HEK293 (cell line): ENCODE data around the gene HOXA6.
A peak's percentile ranks its signal among the peaks of the same experiment; 100 is the strongest.

ENCODE experiments used
- EGR2 ChIP-seq: fragments of 450-650 bp; formaldehyde crosslinking; IDR thresholded peaks from 2 replicates; pipeline ENCODE4 v1.5.1; 2016; ENCODE audit warnings: low read depth, missing biosample characterization, missing genetic modification characterization
- GLIS1 ChIP-seq: fragments of 450-650 bp; formaldehyde crosslinking; IDR thresholded peaks from 2 replicates; pipeline ENCODE4 v1.5.1; 2016; ENCODE audit warnings: missing biosample characterization, missing genetic modification characterization
- GLIS2 ChIP-seq: fragments of 450-650 bp; formaldehyde crosslinking; IDR thresholded peaks from 2 replicates; pipeline ENCODE4 v1.5.1; 2016; ENCODE audit warnings: missing biosample characterization, missing genetic modification characterization
- KLF16 ChIP-seq: fragments of 450-650 bp; formaldehyde crosslinking; IDR thresholded peaks from 2 replicates; pipeline ENCODE4 v1.5.1; 2017; ENCODE audit warnings: missing biosample characterization, missing genetic modification characterization
- OSR2 ChIP-seq: fragments of 450-650 bp; formaldehyde crosslinking; IDR thresholded peaks from 2 replicates; pipeline ENCODE4 v1.5.1; 2016; ENCODE audit warnings: missing biosample characterization, missing genetic modification characterization
- TRIM28 ChIP-seq: IDR thresholded peaks from 2 replicates; pipeline ENCODE4 v1.6.1; 2011; ENCODE audit warnings: low read length, control low read depth, borderline replicate concordance
- ZFHX2 ChIP-seq: fragments of 450-650 bp; formaldehyde crosslinking; conservative IDR thresholded peaks from 2 replicates; pipeline ENCODE4 v1.5.1; 2016; ENCODE audit warnings: missing biosample characterization, missing genetic modification characterization
- ZFP37 ChIP-seq: fragments of 450-650 bp; formaldehyde crosslinking; IDR thresholded peaks from 2 replicates; pipeline ENCODE4 v1.5.1; 2016; ENCODE audit warnings: missing biosample characterization, missing genetic modification characterization
- ZFP69B ChIP-seq: fragments of 450-650 bp; formaldehyde crosslinking; IDR thresholded peaks from 2 replicates; pipeline ENCODE4 v1.5.1; 2016; ENCODE audit warnings: missing biosample characterization, missing genetic modification characterization
- ZNF416 ChIP-seq: fragments of 450-650 bp; formaldehyde crosslinking; IDR thresholded peaks from 2 replicates; pipeline ENCODE4 v1.5.1; 2016; ENCODE audit warnings: missing biosample characterization, missing genetic modification characterization
- ZNF433 ChIP-seq: fragments of 450-650 bp; formaldehyde crosslinking; IDR thresholded peaks from 2 replicates; pipeline ENCODE4 v1.5.1; 2016; ENCODE audit warnings: missing biosample characterization, missing genetic modification characterization, low read depth
- ZNF529 ChIP-seq: fragments of 450-650 bp; formaldehyde crosslinking; IDR thresholded peaks from 2 replicates; pipeline ENCODE4 v1.5.1; 2017; ENCODE audit warnings: missing genetic modification characterization, missing biosample characterization; ENCODE audit not compliant: insufficient replicate concordance
- ZNF561 ChIP-seq: fragments of 450-650 bp; IDR thresholded peaks from 2 replicates; pipeline ENCODE4 v1.5.1; 2018; ENCODE audit warnings: missing biosample characterization, missing genetic modification characterization, borderline replicate concordance
- ZNF610 ChIP-seq: fragments of 450-650 bp; formaldehyde crosslinking; IDR thresholded peaks from 2 replicates; pipeline ENCODE4 v1.5.1; 2016; ENCODE audit warnings: missing biosample characterization, missing genetic modification characterization, borderline replicate concordance
- ZNF621 ChIP-seq: fragments of 450-650 bp; formaldehyde crosslinking; IDR thresholded peaks from 2 replicates; pipeline ENCODE4 v1.5.1; 2017; ENCODE audit warnings: missing biosample characterization, missing genetic modification characterization
- ZNF624 ChIP-seq: fragments of 450-650 bp; formaldehyde crosslinking; IDR thresholded peaks from 2 replicates; pipeline ENCODE4 v1.5.1; 2017; ENCODE audit warnings: missing biosample characterization, missing genetic modification characterization
- ZNF629 ChIP-seq: fragments of 450-650 bp; formaldehyde crosslinking; IDR thresholded peaks from 2 replicates; pipeline ENCODE4 v1.5.1; 2017; ENCODE audit warnings: missing biosample characterization, missing genetic modification characterization
- ZNF747 ChIP-seq: fragments of 450-650 bp; formaldehyde crosslinking; IDR thresholded peaks from 2 replicates; pipeline ENCODE4 v1.5.1; 2016; ENCODE audit warnings: missing biosample characterization, missing genetic modification characterization
- ZNF791 ChIP-seq: fragments of 450-650 bp; formaldehyde crosslinking; IDR thresholded peaks from 2 replicates; pipeline ENCODE4 v1.5.1; 2016; ENCODE audit warnings: missing biosample characterization, missing genetic modification characterization
- ZNF843 ChIP-seq: fragments of 450-650 bp; formaldehyde crosslinking; IDR thresholded peaks from 2 replicates; pipeline ENCODE4 v1.5.1; 2016; ENCODE audit warnings: missing biosample characterization, missing genetic modification characterization
- TF ChIP-seq, protein P1 (sequence below): fragments of 450-650 bp; formaldehyde crosslinking; IDR thresholded peaks from 2 replicates; pipeline ENCODE4 v1.5.1; 2016; ENCODE audit warnings: missing biosample characterization, missing genetic modification characterization
- TF ChIP-seq, protein P2 (sequence below): fragments of 450-650 bp; formaldehyde crosslinking; IDR thresholded peaks from 2 replicates; pipeline ENCODE4 v1.5.1; 2016; ENCODE audit warnings: missing biosample characterization, missing genetic modification characterization
- TF ChIP-seq, protein P3 (sequence below): fragments of 450-650 bp; IDR thresholded peaks from 2 replicates; pipeline ENCODE4 v1.5.1; 2018; ENCODE audit warnings: missing biosample characterization, mild to moderate bottlenecking, missing genetic modification characterization
- TF ChIP-seq, protein P4 (sequence below): fragments of 450-650 bp; formaldehyde crosslinking; IDR thresholded peaks from 2 replicates; pipeline ENCODE4 v1.5.1; 2016; ENCODE audit warnings: missing biosample characterization, missing genetic modification characterization
- TF ChIP-seq, protein P5 (sequence below): fragments of 450-650 bp; formaldehyde crosslinking; IDR thresholded peaks from 2 replicates; pipeline ENCODE4 v1.5.1; 2016; ENCODE audit warnings: missing biosample characterization, missing genetic modification characterization
- TF ChIP-seq, protein P6 (sequence below): fragments of 450-650 bp; formaldehyde crosslinking; IDR thresholded peaks from 2 replicates; pipeline ENCODE4 v1.5.1; 2017; ENCODE audit warnings: missing biosample characterization, missing genetic modification characterization
- TF ChIP-seq, protein P7 (sequence below): fragments of 450-650 bp; formaldehyde crosslinking; IDR thresholded peaks from 2 replicates; pipeline ENCODE4 v1.5.1; 2016; ENCODE audit warnings: missing biosample characterization, missing genetic modification characterization

HOXA6 gene

DNA sequence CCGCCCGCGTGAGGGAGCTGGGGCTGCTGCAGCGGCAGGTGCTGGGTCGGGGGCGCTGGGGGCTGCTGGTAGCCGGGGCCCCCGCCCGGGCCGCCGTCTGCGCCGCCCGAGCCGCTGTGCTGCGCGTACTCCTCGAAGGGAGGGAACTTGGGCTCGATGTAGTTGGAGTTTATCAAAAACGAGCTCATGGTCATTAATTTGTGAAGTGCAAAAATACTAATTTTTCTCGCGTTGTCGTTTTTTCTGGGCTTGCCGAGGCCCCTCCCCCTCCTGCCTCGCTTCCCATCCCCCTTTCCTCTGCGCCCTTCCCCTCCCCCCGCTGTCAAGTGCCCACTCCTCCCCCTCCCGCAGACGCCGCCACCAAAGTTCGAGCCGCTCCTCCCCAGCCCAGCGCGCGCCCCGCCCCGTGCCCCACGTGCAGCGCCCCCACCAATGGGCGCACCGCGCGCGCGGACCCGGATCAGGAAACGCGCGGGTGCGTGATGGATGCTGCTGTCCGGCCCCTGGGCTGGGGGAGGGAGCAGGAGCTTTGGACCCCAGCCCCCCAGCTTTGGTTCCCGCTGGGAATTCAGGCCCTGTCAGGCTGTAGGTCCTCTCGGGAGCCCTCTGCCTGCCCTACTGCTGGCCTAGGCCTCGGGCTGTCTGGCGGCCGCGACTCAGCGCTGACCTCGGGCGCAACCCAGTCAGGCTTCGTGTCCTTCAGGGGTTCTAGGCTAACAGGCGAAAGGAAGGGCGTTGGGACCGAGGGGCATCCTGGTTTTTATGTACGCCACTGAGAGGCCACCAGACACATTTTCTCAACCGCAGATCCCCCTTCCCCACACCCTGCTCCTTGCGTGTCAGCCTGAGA is 16.8 kb downstream of the HOXA6 start, which contains the start of gene HOXA4 (continued):
- no peak for TF ChIP-seq ZNF529
- no peak for TF ChIP-seq KLF16 (tag by site-specific recombination)
- peak; percentile 35 for TF ChIP-seq GLIS1
- TF ChIP-seq ZNF610 (tag by site-specific recombination) = 0 out of 2 replicates have a peak, but pooled peaks have one; percentile 68
- TF ChIP-seq, protein P1, sequence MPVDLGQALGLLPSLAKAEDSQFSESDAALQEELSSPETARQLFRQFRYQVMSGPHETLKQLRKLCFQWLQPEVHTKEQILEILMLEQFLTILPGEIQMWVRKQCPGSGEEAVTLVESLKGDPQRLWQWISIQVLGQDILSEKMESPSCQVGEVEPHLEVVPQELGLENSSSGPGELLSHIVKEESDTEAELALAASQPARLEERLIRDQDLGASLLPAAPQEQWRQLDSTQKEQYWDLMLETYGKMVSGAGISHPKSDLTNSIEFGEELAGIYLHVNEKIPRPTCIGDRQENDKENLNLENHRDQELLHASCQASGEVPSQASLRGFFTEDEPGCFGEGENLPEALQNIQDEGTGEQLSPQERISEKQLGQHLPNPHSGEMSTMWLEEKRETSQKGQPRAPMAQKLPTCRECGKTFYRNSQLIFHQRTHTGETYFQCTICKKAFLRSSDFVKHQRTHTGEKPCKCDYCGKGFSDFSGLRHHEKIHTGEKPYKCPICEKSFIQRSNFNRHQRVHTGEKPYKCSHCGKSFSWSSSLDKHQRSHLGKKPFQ (tag by site-specific recombination) = 0 out of 2 replicates have a peak, but pooled peaks have one; percentile 38
- peak; percentile 75; the same call in 1 of the 2 replicates for TF ChIP-seq ZFP37 (tag by site-specific recombination)
- TF ChIP-seq ZNF624 (tag by site-specific recombination) = no peak
- TF ChIP-seq, protein P2, sequence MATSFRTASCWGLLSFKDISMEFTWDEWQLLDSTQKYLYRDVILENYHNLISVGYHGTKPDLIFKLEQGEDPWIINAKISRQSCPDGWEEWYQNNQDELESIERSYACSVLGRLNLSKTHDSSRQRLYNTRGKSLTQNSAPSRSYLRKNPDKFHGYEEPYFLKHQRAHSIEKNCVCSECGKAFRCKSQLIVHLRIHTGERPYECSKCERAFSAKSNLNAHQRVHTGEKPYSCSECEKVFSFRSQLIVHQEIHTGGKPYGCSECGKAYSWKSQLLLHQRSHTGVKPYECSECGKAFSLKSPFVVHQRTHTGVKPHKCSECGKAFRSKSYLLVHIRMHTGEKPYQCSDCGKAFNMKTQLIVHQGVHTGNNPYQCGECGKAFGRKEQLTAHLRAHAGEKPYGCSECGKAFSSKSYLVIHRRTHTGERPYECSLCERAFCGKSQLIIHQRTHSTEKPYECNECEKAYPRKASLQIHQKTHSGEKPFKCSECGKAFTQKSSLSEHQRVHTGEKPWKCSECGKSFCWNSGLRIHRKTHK (tag by site-specific recombination) = no peak
- TF ChIP-seq ZNF621 (tag by site-specific recombination) = no peak
- TF ChIP-seq ZNF433 (tag by site-specific recombination) = no peak
- TF ChIP-seq ZFP69B (tag by site-specific recombination) = no peak
- TF ChIP-seq, protein P3, sequence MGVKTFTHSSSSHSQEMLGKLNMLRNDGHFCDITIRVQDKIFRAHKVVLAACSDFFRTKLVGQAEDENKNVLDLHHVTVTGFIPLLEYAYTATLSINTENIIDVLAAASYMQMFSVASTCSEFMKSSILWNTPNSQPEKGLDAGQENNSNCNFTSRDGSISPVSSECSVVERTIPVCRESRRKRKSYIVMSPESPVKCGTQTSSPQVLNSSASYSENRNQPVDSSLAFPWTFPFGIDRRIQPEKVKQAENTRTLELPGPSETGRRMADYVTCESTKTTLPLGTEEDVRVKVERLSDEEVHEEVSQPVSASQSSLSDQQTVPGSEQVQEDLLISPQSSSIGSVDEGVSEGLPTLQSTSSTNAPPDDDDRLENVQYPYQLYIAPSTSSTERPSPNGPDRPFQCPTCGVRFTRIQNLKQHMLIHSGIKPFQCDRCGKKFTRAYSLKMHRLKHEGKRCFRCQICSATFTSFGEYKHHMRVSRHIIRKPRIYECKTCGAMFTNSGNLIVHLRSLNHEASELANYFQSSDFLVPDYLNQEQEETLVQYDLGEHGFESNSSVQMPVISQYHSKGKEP = no peak
- peak; percentile 63 for TF ChIP-seq ZNF629 (tag by site-specific recombination)
- peak; percentile 35; the same call in 1 of the 2 replicates for TF ChIP-seq ZFHX2
- TF ChIP-seq, protein P4, sequence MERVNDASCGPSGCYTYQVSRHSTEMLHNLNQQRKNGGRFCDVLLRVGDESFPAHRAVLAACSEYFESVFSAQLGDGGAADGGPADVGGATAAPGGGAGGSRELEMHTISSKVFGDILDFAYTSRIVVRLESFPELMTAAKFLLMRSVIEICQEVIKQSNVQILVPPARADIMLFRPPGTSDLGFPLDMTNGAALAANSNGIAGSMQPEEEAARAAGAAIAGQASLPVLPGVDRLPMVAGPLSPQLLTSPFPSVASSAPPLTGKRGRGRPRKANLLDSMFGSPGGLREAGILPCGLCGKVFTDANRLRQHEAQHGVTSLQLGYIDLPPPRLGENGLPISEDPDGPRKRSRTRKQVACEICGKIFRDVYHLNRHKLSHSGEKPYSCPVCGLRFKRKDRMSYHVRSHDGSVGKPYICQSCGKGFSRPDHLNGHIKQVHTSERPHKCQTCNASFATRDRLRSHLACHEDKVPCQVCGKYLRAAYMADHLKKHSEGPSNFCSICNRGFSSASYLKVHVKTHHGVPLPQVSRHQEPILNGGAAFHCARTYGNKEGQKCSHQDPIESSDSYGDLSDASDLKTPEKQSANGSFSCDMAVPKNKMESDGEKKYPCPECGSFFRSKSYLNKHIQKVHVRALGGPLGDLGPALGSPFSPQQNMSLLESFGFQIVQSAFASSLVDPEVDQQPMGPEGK (tag by site-specific recombination) = peak; percentile 98
- TF ChIP-seq ZNF791 (tag by site-specific recombination) = no peak
- TF ChIP-seq ZNF416 (tag by site-specific recombination) = no peak
- TF ChIP-seq, protein P5, sequence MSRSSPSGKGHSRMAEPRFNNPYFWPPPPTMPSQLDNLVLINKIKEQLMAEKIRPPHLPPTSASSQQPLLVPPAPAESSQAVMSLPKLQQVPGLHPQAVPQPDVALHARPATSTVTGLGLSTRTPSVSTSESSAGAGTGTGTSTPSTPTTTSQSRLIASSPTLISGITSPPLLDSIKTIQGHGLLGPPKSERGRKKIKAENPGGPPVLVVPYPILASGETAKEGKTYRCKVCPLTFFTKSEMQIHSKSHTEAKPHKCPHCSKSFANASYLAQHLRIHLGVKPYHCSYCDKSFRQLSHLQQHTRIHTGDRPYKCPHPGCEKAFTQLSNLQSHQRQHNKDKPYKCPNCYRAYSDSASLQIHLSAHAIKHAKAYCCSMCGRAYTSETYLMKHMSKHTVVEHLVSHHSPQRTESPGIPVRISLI (tag by site-specific recombination) = no peak
- TF ChIP-seq, protein P6, sequence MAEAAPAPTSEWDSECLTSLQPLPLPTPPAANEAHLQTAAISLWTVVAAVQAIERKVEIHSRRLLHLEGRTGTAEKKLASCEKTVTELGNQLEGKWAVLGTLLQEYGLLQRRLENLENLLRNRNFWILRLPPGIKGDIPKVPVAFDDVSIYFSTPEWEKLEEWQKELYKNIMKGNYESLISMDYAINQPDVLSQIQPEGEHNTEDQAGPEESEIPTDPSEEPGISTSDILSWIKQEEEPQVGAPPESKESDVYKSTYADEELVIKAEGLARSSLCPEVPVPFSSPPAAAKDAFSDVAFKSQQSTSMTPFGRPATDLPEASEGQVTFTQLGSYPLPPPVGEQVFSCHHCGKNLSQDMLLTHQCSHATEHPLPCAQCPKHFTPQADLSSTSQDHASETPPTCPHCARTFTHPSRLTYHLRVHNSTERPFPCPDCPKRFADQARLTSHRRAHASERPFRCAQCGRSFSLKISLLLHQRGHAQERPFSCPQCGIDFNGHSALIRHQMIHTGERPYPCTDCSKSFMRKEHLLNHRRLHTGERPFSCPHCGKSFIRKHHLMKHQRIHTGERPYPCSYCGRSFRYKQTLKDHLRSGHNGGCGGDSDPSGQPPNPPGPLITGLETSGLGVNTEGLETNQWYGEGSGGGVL (tag by site-specific recombination) = peak; percentile 81
- TF ChIP-seq TRIM28 = no peak
- TF ChIP-seq OSR2 (tag by site-specific recombination) = peak; percentile 70
- TF ChIP-seq ZNF561 (tag by site-specific recombination) = no peak
- TF ChIP-seq GLIS2 (tag by site-specific recombination) = peak; percentile 94
- peak; percentile 52 for TF ChIP-seq ZNF843 (tag by site-specific recombination)
- no peak for TF ChIP-seq ZNF747 (tag by site-specific recombination)
- TF ChIP-seq, protein P7, sequence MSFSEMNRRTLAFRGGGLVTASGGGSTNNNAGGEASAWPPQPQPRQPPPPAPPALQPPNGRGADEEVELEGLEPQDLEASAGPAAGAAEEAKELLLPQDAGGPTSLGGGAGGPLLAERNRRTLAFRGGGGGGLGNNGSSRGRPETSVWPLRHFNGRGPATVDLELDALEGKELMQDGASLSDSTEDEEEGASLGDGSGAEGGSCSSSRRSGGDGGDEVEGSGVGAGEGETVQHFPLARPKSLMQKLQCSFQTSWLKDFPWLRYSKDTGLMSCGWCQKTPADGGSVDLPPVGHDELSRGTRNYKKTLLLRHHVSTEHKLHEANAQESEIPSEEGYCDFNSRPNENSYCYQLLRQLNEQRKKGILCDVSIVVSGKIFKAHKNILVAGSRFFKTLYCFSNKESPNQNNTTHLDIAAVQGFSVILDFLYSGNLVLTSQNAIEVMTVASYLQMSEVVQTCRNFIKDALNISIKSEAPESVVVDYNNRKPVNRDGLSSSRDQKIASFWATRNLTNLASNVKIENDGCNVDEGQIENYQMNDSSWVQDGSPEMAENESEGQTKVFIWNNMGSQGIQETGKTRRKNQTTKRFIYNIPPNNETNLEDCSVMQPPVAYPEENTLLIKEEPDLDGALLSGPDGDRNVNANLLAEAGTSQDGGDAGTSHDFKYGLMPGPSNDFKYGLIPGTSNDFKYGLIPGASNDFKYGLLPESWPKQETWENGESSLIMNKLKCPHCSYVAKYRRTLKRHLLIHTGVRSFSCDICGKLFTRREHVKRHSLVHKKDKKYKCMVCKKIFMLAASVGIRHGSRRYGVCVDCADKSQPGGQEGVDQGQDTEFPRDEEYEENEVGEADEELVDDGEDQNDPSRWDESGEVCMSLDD (tag by site-specific recombination) = peak; percentile 96
- TF ChIP-seq EGR2 = no peak; the same call in 1 of the 2 replicates
